Adrenal gland (tissue), 5 donors: ENCODE data around the gene ABCA13.

ENCODE experiments used
- POLR2A ChIP-seq, 2 donors: fragments of 450-650 bp; IDR thresholded peaks; one replicate each; pipeline ENCODE4 v1.6.1; 2017; ENCODE audit warnings: antibody characterized with exemption in 2 of 2, mild to moderate bottlenecking in 2 of 2, moderate library complexity in 1 of 2
- TF ChIP-seq, protein P1 (sequence below), 6 experiments: fragments of 450-650 bp in 4 of 6; fragments of 200-600 bp in 2 of 6; sonication (generic) in 1 of 6; IDR thresholded peaks; 1 replicate in 5 of 6; 2 replicates in 1 of 6; pipeline versions ENCODE4 v1.5.1 to v1.8.0; 2016 to 2021; ENCODE audit warnings: antibody characterized with exemption in 6 of 6, mild to moderate bottlenecking in 2 of 6, moderate library complexity in 1 of 6
- donor health status: DM: no; HTN: no; CAD: no.

DNA sequence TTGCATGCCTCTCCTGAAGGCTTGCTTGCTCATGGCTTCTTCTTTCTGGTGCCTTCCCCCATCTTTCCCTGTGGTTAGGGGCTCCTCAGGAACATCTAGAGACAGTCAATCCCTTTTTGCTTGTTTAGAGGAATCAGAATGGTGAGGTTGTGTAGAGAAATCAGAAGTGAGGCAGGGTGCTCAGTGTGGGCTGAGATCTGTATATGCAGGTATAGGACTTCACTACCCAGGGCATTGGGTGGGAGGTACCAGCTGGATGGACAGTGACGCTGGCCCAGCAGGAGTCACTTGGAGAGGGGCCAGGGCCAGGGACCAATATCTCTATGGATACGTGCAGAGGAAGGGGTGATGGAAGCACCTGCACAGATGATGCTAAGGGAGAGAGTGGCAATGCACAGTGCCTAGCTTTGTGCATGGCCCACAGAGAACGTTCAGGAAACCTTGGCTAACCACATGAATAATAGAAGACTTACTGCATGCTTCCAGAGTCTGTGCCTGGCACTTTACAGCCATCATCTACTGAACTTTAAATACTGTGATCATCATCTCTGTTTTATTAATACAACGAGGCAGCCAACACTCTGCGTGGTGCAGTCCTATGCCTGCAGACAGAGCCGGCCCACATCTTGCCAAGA is 255.2 kb downstream of the ABCA13 start:
- TF ChIP-seq, protein P1, sequence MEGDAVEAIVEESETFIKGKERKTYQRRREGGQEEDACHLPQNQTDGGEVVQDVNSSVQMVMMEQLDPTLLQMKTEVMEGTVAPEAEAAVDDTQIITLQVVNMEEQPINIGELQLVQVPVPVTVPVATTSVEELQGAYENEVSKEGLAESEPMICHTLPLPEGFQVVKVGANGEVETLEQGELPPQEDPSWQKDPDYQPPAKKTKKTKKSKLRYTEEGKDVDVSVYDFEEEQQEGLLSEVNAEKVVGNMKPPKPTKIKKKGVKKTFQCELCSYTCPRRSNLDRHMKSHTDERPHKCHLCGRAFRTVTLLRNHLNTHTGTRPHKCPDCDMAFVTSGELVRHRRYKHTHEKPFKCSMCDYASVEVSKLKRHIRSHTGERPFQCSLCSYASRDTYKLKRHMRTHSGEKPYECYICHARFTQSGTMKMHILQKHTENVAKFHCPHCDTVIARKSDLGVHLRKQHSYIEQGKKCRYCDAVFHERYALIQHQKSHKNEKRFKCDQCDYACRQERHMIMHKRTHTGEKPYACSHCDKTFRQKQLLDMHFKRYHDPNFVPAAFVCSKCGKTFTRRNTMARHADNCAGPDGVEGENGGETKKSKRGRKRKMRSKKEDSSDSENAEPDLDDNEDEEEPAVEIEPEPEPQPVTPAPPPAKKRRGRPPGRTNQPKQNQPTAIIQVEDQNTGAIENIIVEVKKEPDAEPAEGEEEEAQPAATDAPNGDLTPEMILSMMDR (IDR thresholded peaks at IDR 0.05) = no peak
- no peak for TF ChIP-seq POLR2A (IDR thresholded peaks at IDR 0.05)
